ENCODE results near the gene ROM1.

- no peak for TF ChIP-seq YY1 (IDR thresholded peaks at IDR 0.05; ENCODE audit: insufficient read depth, insufficient read length)
- no peak for TF ChIP-seq SUZ12 (IDR thresholded peaks at IDR 0.05; ENCODE audit: extremely low read depth, insufficient read depth, insufficient read length)
- TF ChIP-seq ZNF274 (IDR thresholded peaks at IDR 0.05; ENCODE audit: low read depth, low read length) = no peak
Measured at GRCh38 chr11:62599901-62600300, 13.2 kb upstream of the ROM1 start.

All from NT2/D1 (cell line).